HG02885 (cell line): ENCODE results near the gene SNAP23.

Experiments used
- ATAC-seq: cut with Tn5 transposase; IDR thresholded peaks from one replicate; pipeline ENCODE4 v1.9.1; 2021; ENCODE audit warnings: mild to moderate bottlenecking; ENCODE audit not compliant: unreplicated experiment, poor library complexity

The SNAP23 gene

GRCh38 chr15:42495361-42496212, at the start of gene SNAP23:
TSS of gene SNAP23 (plus strand) at chr15:42495634. CDS start at chr15:42511847, 16,213 bp downstream.
- ATAC-seq = peak; percentile 84

GRCh38 chr15:42447599-42447998, 47.8 kb upstream of the SNAP23 start:
- no peak for ATAC-seq

- no peak for ATAC-seq
Observed at GRCh38 chr15:42448281-42448680, 47.2 kb upstream of the SNAP23 start.

GRCh38 chr15:42449770-42450424, 45.5 kb upstream of the SNAP23 start:
- ATAC-seq = no peak

GRCh38 chr15:42450425-42450790, 45.0 kb upstream of the SNAP23 start:
- ATAC-seq = no peak

- ATAC-seq = no peak
Observed at GRCh38 chr15:42453826-42454225, 41.6 kb upstream of the SNAP23 start.

- no peak for ATAC-seq
Observed at GRCh38 chr15:42456531-42456930, 38.9 kb upstream of the SNAP23 start.

GRCh38 chr15:42456971-42457370, 38.5 kb upstream of the SNAP23 start:
- ATAC-seq = no peak

- peak; percentile 52 for ATAC-seq
Observed at GRCh38 chr15:42457445-42458442, 37.7 kb upstream of the SNAP23 start.

GRCh38 chr15:42461261-42461660, 34.2 kb upstream of the SNAP23 start:
- ATAC-seq = no peak

GRCh38 chr15:42465520-42466259, 29.7 kb upstream of the SNAP23 start:
- no peak for ATAC-seq

- ATAC-seq = no peak
Observed at GRCh38 chr15:42471002-42471401, 24.4 kb upstream of the SNAP23 start.

GRCh38 chr15:42474827-42475226, 20.6 kb upstream of the SNAP23 start:
- ATAC-seq = no peak

- ATAC-seq = no peak
Observed at GRCh38 chr15:42482701-42483100, 12.7 kb upstream of the SNAP23 start.

- ATAC-seq = no peak
Observed at GRCh38 chr15:42483677-42484076, 11.8 kb upstream of the SNAP23 start.

- no peak for ATAC-seq
Observed at GRCh38 chr15:42490291-42490670, 5.2 kb upstream of the SNAP23 start.

- ATAC-seq = peak; percentile 59
Observed at GRCh38 chr15:42490671-42491538, 4.5 kb upstream of the SNAP23 start, which contains the start of gene ZNF106. TSS of gene ZNF106 (minus strand) at chr15:42491141. CDS start at chr15:42472289, 18,852 bp downstream.

- no peak for ATAC-seq
Observed at GRCh38 chr15:42491539-42492225, 3.8 kb upstream of the SNAP23 start.
